KMS-11 (cell line): ENCODE measurements around the gene FLAD1.
A peak's percentile ranks its signal among the peaks of the same experiment; 100 is the strongest.

ENCODE experiments used
- H2AFZ ChIP-seq: fragments of 200-600 bp; sonication (generic); 2 replicates; pipeline ENCODE4 v1.6.1; 2016; ENCODE audit warnings: antibody characterized with exemption, mixed run types, low read depth
- H3K27ac ChIP-seq: fragments of 200-600 bp; sonication (generic); 2 replicates; pipeline ENCODE4 v1.6.1; 2016; ENCODE audit warnings: mild to moderate bottlenecking, mixed run types
- H3K27me3 ChIP-seq: fragments of 200-600 bp; sonication (generic); 2 replicates; pipeline ENCODE4 v1.6.1; 2017; ENCODE audit warnings: mild to moderate bottlenecking, low read depth, mixed run types, moderate library complexity; ENCODE audit not compliant: insufficient read depth
- H3K36me3 ChIP-seq: fragments of 200-600 bp; sonication (generic); 2 replicates; pipeline ENCODE4 v1.6.1; 2017; ENCODE audit warnings: mild to moderate bottlenecking, mixed run types; ENCODE audit not compliant: insufficient read depth
- H3K4me1 ChIP-seq: fragments of 200-600 bp; sonication (generic); 2 replicates; pipeline ENCODE4 v1.6.1; 2016; ENCODE audit warnings: mild to moderate bottlenecking, low read depth, mixed run types; ENCODE audit not compliant: poor library complexity, severe bottlenecking
- H3K4me2 ChIP-seq: fragments of 200-600 bp; sonication (generic); 2 replicates; pipeline ENCODE4 v1.7.0; 2016; ENCODE audit warnings: mild to moderate bottlenecking, mixed run types
- H3K4me3 ChIP-seq: fragments of 200-600 bp; sonication (generic); IDR thresholded peaks from 2 replicates; pipeline ENCODE4 v1.6.1; 2017; ENCODE audit warnings: low read depth, low read length, mixed read lengths; ENCODE audit not compliant: insufficient read depth
- H3K79me2 ChIP-seq: fragments of 200-600 bp; sonication (generic); 2 replicates; pipeline ENCODE4 v1.6.1; 2016; ENCODE audit warnings: low read depth, mixed run types; ENCODE audit not compliant: insufficient read depth
- H3K9ac ChIP-seq: fragments of 200-600 bp; sonication (generic); 2 replicates; pipeline ENCODE4 v1.6.1; 2016; ENCODE audit warnings: mild to moderate bottlenecking, mixed run types
- H4K20me1 ChIP-seq: fragments of 200-600 bp; sonication (generic); 2 replicates; pipeline ENCODE4 v1.6.1; 2016; ENCODE audit warnings: mild to moderate bottlenecking, mixed run types; ENCODE audit not compliant: insufficient read depth
- TF ChIP-seq, protein P1 (sequence below): fragments of 200-600 bp; sonication (generic); conservative IDR thresholded peaks from 2 replicates; pipeline ENCODE4 v1.6.1; 2017; ENCODE audit warnings: low read depth, mild to moderate bottlenecking, antibody characterized with exemption, low read length, moderate library complexity, mixed read lengths

FLAD1 gene

DNA sequence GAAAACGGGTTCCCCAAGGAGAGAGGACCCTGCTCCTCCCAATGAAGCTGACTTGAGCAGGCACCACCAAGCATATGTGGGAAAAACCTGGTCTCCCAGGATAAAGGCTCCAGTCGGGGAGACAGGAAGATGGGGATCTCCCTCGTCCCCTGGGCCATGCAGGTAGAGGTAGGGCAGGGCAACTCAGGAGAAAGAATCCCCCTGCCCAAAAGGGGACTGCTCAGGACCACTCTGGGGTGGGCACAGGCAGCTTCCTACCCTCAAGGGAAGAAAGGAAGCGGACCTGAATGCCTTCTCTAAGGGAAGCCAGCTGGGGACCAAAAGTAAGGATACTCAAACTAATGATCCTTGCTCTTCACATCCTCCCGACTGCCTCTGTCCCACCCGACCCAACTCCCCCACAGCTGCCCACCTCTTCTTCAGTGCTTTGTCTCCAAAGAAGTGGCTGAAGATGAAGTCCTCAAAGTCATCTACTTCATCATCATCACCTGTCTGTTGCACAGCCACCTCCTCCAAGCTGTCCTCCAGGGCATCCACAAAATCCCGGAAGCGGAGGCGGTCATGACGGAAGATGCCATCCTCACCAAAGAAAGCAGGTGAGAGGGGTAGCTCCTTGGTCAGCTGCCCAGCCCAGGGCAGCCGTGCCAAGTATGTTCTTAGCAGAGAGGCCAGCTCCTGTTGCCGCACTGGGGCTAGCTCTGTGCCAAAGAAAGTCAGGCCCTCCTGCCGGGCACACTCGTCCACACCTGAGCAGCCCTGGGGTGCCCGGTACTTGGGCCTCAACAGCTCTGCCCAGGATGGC is 37.8 kb upstream of the FLAD1 start:
- Histone ChIP-seq H3K27me3 (no peaks in the 10 kb centered on the region), H3K9ac (peak overlapping the region; percentile 52; the same call in 1 of the 2 replicates), H3K4me2 (peak overlapping the region; percentile 76; the same call in 1 of the 2 replicates), H2AFZ (no peak overlapping the region), H3K4me1 (peaks cover 86% of the 10 kb centered on the region), H3K4me3 (no peak overlapping the region), H3K36me3 (no peaks in the 10 kb centered on the region), H4K20me1 (no peaks in the 10 kb centered on the region), H3K79me2 (no peaks in the 10 kb centered on the region), H3K27ac (peak overlapping the region; percentile 84; the same call in 1 of the 2 replicates)
- TF ChIP-seq, protein P1, sequence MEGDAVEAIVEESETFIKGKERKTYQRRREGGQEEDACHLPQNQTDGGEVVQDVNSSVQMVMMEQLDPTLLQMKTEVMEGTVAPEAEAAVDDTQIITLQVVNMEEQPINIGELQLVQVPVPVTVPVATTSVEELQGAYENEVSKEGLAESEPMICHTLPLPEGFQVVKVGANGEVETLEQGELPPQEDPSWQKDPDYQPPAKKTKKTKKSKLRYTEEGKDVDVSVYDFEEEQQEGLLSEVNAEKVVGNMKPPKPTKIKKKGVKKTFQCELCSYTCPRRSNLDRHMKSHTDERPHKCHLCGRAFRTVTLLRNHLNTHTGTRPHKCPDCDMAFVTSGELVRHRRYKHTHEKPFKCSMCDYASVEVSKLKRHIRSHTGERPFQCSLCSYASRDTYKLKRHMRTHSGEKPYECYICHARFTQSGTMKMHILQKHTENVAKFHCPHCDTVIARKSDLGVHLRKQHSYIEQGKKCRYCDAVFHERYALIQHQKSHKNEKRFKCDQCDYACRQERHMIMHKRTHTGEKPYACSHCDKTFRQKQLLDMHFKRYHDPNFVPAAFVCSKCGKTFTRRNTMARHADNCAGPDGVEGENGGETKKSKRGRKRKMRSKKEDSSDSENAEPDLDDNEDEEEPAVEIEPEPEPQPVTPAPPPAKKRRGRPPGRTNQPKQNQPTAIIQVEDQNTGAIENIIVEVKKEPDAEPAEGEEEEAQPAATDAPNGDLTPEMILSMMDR: no peak

GRCh38 chr1:154945962-154946850 is 36.9 kb upstream of the FLAD1 start:
- Histone ChIP-seq H3K4me1 (peaks cover 81% of the 10 kb centered on the region), H3K36me3 (no peaks in the 10 kb centered on the region), H3K27me3 (no peaks in the 10 kb centered on the region), H3K4me2 (no peak overlapping the region), H3K27ac (no peak overlapping the region), H3K4me3 (no peak overlapping the region), H3K79me2 (no peaks in the 10 kb centered on the region), H3K9ac (no peak overlapping the region), H2AFZ (no peak overlapping the region), H4K20me1 (no peaks in the 10 kb centered on the region)
- TF ChIP-seq, protein P1: no peak

DNA sequence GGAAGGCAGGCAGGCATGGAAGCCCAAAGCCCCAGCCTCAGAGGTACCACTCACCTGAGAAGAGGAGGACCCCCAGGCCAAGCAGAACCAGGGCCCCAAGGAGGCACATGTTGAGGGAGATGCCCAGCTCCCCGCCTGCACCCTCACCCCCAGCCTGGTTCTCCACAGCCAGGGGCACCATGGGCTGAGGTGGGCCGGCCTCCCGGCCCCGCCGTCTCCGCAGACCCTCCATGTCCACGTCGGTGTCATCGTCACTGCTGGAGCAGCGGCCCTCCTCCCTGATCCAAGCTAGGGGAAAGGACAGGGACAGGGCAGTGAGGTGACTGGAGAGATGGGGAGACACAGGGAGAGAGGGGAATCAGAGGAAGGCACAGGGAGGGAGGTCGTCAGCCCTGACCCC is 35.1 kb upstream of the FLAD1 start:
- Histone ChIP-seq H4K20me1 (no peaks in the 10 kb centered on the region), H3K27ac (peak overlapping the region; percentile 18), H2AFZ (no peak overlapping the region), H3K9ac (peak overlapping the region; percentile 12; the same call in 1 of the 2 replicates), H3K4me1 (peaks cover 81% of the 10 kb centered on the region), H3K79me2 (peaks cover 9% of the 10 kb centered on the region), H3K4me2 (peak overlapping the region; percentile 52), H3K27me3 (no peaks in the 10 kb centered on the region), H3K36me3 (no peaks in the 10 kb centered on the region), H3K4me3 (no peak overlapping the region)
- TF ChIP-seq, protein P1: no peak

DNA sequence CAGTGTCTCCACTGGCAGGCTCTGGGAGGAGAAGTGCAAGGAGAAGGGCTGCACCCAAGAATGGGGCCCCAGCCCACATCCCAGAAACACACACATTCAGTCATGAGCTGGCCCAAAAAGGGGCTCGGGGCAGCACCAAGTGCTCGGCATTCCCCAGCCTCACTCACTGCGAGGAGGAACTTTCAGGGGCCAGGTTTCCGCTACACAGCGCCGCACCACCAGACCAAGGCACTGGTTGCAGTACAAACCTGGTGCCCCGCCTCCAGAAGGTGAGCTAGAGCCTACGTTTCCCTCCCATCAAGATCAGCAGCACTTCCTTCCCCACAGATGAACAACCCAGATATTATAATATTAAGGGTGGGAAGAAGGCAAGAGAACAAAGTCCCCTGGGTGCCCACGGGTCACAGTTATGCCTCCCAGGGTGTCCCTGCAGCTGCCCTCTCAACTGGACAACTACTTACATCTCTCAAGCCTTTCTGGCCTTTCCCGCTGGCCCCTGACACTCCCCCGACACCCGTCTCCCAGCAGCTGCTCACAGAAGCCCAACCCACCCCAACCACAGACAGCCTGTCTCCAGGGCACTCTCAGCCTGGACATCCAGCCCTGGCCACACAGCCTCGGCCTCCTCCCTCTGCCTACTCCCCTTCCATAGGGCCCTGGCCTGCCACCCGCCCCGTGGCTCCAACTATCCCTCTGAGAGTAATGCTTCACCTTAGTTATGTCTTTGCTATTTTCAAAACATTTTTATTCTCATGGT is 31.1 kb upstream of the FLAD1 start:
- H3K79me2 ChIP-seq: peaks cover 32% of the 10 kb centered on the region
- no peak overlapping the region for H2AFZ ChIP-seq
- TF ChIP-seq, protein P1: no peak
- H3K27ac ChIP-seq: no peak overlapping the region; the same call in 1 of the 2 replicates
- no peaks in the 10 kb centered on the region for H3K36me3 ChIP-seq
- H3K27me3 ChIP-seq: no peaks in the 10 kb centered on the region
- H3K4me2 ChIP-seq: no peak overlapping the region
- no peak overlapping the region for H3K4me3 ChIP-seq
- no peak overlapping the region for H3K9ac ChIP-seq
- peaks cover 81% of the 10 kb centered on the region for H3K4me1 ChIP-seq
- H4K20me1 ChIP-seq: no peaks in the 10 kb centered on the region
